Measurements from ENCODE around the gene SDF2.

Gene SDF2, protein sequence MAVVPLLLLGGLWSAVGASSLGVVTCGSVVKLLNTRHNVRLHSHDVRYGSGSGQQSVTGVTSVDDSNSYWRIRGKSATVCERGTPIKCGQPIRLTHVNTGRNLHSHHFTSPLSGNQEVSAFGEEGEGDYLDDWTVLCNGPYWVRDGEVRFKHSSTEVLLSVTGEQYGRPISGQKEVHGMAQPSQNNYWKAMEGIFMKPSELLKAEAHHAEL

DNA sequence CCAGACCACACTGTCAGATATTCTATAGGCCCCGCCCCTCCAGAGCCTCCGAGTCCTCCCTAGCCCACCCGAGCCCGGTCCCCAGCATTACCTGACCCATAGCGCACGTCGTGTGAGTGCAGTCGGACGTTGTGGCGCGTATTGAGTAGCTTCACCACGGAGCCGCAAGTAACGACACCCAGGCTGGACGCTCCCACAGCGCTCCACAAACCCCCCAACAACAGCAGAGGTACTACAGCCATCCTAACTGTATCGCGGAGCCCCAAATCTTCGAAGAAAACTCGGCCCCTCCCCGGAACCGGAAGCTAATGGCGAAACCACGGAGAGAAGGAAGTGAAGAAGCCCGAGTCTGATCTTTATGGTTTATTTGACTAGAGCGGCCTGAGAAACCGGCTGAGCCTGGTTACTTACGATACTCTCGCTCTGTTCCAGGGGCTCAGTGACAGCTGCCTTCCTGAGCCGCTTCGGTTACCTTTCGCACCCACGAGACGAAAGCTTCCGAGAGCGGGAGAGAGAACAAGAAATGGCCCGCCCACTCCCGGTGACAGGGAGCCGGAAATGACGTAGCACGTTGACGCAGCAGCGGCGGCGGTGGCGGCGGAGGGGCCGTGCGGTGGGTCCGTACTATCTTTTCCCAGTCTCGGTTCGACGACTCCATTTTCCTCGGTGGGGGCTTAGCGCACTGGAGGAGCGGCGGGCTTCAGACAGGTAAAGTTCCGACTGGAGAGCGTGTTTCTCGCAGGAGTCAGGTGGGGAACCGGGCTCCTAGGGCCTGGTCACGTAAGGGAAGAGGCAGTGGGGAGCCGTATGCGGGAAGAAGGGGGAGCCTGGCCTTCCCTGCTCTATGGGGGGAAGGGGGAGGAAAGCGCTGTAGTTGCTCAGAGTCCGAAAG, at the start of gene SDF2, which contains the start of gene SUPT6H:
Gene SDF2, minus strand, starts transcription at position 272 of the 892 bp plus-strand sequence. Its CDS starts 30 bp downstream, at position 242.
Gene SUPT6H, plus strand, starts transcription at position 571 of the 892 bp plus-strand sequence. CDS start 11,197 bp downstream, outside the sequence.
- peak within 1 kb of the TSS; percentile 63 for H3K4me3 ChIP-seq
- peaks cover 9% of the 10 kb centered on the region for H3K4me1 ChIP-seq
- in situ Hi-C loops (cut with MboI; ENCODE audit: low sequenced_read_pairs): no loop called here
- no peaks in the 10 kb centered on the region for H3K27me3 ChIP-seq (ENCODE audit: low read depth)
- 0 out of 2 replicates have a peak, but pooled peaks cover 7% of the 10 kb centered on the region for H3K9me3 ChIP-seq
- peaks cover 35% of the 10 kb centered on the region for H3K36me3 ChIP-seq (replicated peaks)
- DNase-seq (ENCODE audit: low spot score in 2 of 2): peak; percentile 85 to 95

DNA sequence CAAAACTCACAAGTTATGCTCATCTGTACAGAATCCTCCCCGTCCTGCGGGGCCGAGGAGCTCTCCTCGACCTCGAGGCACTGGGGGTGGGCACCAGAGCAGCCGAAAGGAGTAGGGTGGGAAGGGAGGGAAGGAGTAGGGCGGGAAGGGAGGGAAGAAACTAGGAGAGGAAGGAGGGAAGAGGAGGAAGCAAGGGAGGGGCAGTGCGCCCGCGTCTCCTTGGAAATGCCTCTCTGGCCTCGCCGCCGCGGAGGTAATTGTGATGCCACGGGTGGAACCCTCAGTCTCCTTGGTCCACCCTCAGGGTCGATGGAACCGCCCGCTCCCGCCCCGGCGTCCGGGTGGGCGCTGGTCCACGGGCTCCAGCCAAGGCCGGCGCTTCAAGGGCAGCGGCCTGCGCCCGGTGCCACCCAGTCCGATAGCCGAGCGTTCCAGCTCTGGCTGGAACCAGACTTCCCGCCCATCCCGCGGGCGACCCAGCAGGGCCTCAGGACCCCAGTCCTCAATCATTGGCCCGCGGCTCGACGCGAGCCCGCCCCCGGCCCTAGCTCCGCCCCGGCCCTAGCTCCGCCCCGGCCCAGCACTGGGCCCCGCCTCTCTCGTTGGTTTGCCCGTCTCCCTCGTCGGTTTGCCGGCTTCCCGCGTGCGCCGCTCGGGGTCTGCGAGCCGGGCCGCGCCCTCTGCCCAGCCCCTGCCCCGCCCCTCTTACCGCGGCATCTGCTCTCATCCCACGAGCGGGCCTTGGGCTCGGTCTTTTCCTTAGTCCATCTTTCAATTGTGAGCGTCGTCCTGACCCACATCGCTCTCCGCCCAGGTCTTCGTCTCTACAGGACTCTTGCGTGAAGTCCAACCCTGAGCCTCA, 49.4 kb upstream of the SDF2 start:
- H3K36me3 ChIP-seq (replicated peaks): no peaks in the 10 kb centered on the region
- DNase-seq (ENCODE audit: low spot score in 2 of 2): peak; percentile 87 to 96
- H3K4me3 ChIP-seq: peak overlapping the region; percentile 63
- H3K9me3 ChIP-seq: no peaks in the 10 kb centered on the region; the same call in 1 of the 2 replicates
- H3K27me3 ChIP-seq (ENCODE audit: low read depth): no peaks in the 10 kb centered on the region
- H3K4me1 ChIP-seq: peaks cover 25% of the 10 kb centered on the region
- in situ Hi-C loops (cut with MboI; ENCODE audit: low sequenced_read_pairs): no loop called here

DNA sequence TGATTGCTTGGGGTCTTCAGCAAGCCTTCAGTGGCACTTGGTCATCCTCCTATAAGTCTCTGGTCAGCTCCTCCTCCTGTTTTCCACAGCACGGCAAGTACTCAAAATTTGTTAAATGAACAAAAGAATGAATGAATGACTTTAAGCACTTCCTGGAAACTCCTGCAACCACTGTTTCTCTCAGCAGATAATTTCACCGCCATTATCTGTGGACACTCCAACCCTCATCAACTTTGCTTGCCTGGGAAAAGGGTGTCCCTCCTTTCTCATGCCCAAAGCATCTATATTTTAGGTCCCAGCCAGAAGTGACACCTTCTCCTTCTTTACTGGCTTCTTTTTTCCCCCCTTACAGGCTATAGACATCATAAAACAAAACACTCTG, 45.6 kb upstream of the SDF2 start:
- in situ Hi-C loops (cut with MboI; ENCODE audit: low sequenced_read_pairs): no loop called here
- DNase-seq (ENCODE audit: low spot score in 2 of 2): no peak
- peaks cover 21% of the 10 kb centered on the region for H3K4me1 ChIP-seq
- no peak overlapping the region for H3K4me3 ChIP-seq
- H3K27me3 ChIP-seq (ENCODE audit: low read depth): no peaks in the 10 kb centered on the region
- H3K36me3 ChIP-seq (replicated peaks): peaks cover 16% of the 10 kb centered on the region
- no peaks in the 10 kb centered on the region; the same call in 1 of the 2 replicates for H3K9me3 ChIP-seq

DNA sequence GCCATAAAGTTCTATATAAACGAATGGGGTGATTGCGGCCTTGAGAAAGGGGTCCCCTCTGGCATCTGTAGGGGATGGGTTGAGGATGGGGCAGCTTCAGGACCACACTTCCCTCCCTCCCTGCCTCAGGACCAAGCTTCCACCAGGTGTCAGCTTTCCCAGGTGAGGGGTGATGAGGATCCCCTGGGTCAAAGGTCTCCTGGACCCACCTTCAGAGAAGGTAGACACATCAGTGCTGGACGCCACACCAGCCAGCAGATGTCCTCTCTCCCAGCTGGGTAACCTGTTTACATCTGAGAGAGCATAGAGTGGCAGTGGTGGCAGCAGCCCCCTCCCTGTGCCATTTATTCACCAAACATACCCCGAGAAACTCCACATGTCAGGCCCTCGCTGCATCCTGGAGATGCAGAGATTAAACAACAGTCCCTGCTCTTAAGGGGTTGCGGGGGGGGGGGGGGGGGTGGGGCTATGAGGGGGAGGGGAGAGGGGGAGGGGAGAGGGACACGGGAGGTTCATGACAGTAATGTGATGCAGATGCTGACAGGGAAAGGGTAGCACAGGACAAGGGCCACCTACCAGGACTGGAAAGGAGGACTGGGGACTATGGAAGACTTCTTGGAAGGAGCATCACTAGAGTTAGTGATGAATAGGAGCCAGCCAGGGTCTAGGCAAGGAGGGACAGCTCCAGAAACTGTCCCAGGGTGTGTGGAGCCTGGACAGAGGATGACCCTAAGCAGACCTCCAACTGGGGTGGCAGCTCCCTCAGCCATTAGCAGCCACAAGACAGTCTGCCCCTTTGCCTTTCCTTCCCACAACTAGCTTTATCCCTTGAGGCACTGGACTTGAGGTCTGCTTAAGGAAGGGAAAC, 45.0 kb upstream of the SDF2 start:
- no peak overlapping the region for H3K4me3 ChIP-seq
- H3K27me3 ChIP-seq (ENCODE audit: low read depth): no peaks in the 10 kb centered on the region
- peaks cover 15% of the 10 kb centered on the region for H3K4me1 ChIP-seq
- in situ Hi-C loops (cut with MboI; ENCODE audit: low sequenced_read_pairs): no loop called here
- DNase-seq (ENCODE audit: low spot score in 2 of 2): no peak
- no peaks in the 10 kb centered on the region; the same call in 1 of the 2 replicates for H3K9me3 ChIP-seq
- H3K36me3 ChIP-seq (replicated peaks): peaks cover 22% of the 10 kb centered on the region

DNA sequence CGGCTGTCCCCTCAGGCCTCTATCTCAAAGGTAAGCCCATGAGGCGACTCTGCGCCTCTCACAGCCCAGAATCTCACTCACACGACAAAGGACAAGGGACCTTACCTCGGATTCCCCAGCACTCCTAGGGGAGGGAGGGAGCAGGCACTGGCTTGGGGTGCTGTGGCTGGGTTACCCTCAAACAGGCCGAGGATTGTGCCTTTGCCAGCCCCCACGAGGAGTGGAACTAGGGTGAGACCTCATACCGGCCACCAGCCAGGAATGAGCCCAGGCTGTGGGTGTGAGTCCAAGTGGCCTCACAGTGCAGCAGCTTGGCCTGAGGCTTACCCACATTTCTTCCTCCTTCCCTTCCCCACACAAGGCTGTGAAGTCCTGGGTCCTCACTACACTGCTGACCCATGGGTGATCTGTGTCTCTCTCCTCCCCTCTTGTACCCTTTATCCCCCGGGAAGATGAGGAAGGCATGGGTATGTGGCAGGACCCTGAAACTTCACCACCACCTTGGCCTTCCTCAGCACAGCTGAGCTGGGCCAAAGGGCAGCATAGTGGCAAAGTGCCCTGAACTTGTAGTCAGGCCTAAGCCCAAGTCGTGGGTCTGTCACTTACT, 44.1 kb upstream of the SDF2 start:
- peaks cover 31% of the 10 kb centered on the region for H3K36me3 ChIP-seq (replicated peaks)

DNA sequence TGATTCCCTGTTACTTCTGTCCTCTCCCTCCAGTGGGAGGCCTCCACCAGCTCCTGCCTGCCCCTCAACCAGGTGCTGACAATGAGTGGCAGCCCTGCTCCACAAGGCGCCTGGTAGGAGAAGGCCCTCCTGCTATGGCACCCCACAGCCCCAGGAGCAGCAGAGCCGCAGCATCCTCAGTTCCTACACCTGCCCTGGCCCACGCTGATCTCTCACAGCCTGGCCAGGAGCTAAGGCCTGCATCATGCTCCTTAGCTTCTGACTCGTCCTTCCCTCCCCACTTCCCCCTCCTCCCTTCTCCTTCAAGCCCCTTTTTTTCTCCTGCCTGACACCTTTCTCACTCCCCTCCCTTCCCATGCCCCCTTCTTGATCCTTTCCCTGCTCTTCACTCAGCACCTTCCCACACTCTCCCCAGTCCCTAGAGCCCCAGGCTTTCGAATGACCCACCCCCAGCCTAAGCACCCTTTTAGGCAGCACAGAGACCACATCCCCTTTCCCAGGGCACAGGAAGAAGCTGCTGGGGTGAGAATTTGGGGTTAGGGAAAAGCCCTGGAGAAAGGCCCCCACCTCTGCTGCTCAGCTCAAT, 43.5 kb upstream of the SDF2 start:
- Histone ChIP-seq H3K27me3 (ENCODE audit: low read depth) (no peaks in the 10 kb centered on the region), H3K9me3 (no peaks in the 10 kb centered on the region; the same call in 1 of the 2 replicates), H3K36me3 (replicated peaks) (peaks cover 37% of the 10 kb centered on the region), H3K4me1 (peaks cover 7% of the 10 kb centered on the region), H3K4me3 (no peak overlapping the region)
- in situ Hi-C loops (cut with MboI; ENCODE audit: low sequenced_read_pairs): no loop called here
- no peak for DNase-seq (ENCODE audit: low spot score in 2 of 2)

More for the DNA sequence above, 44.1 kb upstream of the SDF2 start:
- no peaks in the 10 kb centered on the region; the same call in 1 of the 2 replicates for H3K9me3 ChIP-seq
- H3K27me3 ChIP-seq (ENCODE audit: low read depth): no peaks in the 10 kb centered on the region
- H3K4me1 ChIP-seq: peaks cover 12% of the 10 kb centered on the region
- no peak for DNase-seq (ENCODE audit: low spot score in 2 of 2)
- no peak overlapping the region for H3K4me3 ChIP-seq
- in situ Hi-C loops (cut with MboI; ENCODE audit: low sequenced_read_pairs): no loop called here

DNA sequence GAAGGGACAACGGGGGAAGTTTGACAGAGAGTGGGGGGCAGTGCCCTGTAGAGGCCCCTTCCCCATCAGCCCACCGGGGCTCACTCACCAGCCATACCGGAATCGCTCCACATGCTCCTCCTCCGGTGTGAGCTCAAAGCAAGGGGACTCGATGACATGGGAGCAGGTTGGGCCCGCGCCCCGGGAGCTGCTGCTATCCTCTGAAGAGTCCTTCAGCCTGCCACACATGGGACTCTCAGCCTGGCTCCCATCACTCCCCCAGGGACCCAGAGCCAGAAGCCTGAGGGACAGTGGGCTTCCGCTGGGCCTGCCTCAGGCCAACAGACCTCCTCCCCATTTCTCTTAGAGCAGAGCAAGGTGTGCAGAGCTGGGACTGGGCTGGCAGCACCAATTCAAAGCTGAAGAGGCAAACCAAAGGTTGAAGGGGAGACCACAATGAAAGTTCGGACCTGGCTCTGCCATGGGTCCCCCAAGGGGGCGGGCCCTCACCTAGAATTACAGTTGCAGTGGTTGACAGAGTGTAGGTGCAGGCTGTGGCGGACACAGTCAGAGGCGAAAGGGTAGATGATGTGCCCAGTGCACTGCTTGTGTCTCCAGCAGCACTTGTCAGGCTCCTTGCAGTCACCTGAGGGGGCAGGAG, 42.6 kb upstream of the SDF2 start:
- H3K4me1 ChIP-seq: no peaks in the 10 kb centered on the region
- in situ Hi-C loops (cut with MboI; ENCODE audit: low sequenced_read_pairs): no loop called here
- no peak for DNase-seq (ENCODE audit: low spot score in 2 of 2)
- H3K9me3 ChIP-seq: no peaks in the 10 kb centered on the region; the same call in 1 of the 2 replicates
- no peaks in the 10 kb centered on the region for H3K27me3 ChIP-seq (ENCODE audit: low read depth)
- H3K36me3 ChIP-seq (replicated peaks): peaks cover 46% of the 10 kb centered on the region
- no peak overlapping the region for H3K4me3 ChIP-seq

DNA sequence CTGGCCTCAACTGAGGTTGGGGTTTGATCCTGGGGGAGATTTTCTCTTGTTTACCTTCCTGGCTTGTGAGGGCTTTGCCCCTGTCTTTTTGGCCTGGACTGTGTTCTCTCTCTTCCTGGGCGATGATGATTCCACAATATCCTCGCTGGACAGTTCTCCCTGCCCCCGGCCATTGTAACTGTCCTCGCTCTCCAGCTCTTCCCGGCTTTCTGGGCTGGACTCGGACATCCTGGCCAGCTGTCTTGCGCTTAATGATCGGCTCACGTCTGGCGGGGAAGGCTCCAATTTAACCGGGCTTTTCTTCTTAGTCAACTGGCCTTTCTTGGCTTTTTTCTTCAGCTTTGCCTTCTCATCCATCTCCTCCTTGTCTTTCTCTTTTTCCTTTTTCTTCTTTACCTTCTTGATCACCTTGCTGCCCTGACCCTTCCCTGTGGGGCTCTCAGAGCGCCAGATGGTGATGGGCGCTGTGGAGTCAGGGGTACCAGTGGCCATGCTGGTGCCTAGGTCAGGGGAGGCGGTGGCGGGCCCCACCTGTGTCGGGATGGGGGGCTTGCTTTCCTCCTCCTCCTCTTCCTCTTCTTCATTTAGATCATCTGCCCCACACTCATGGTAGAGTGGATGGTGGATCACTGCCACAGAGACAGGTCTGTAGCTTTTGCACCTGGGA, 42.0 kb upstream of the SDF2 start:
- no peaks in the 10 kb centered on the region for H3K4me1 ChIP-seq
- peaks cover 52% of the 10 kb centered on the region for H3K36me3 ChIP-seq (replicated peaks)
- H3K9me3 ChIP-seq: no peaks in the 10 kb centered on the region; the same call in 1 of the 2 replicates
- no peak overlapping the region for H3K4me3 ChIP-seq
- in situ Hi-C loops (cut with MboI; ENCODE audit: low sequenced_read_pairs): no loop called here
- no peak for DNase-seq (ENCODE audit: low spot score in 2 of 2)
- H3K27me3 ChIP-seq (ENCODE audit: low read depth): no peaks in the 10 kb centered on the region

DNA sequence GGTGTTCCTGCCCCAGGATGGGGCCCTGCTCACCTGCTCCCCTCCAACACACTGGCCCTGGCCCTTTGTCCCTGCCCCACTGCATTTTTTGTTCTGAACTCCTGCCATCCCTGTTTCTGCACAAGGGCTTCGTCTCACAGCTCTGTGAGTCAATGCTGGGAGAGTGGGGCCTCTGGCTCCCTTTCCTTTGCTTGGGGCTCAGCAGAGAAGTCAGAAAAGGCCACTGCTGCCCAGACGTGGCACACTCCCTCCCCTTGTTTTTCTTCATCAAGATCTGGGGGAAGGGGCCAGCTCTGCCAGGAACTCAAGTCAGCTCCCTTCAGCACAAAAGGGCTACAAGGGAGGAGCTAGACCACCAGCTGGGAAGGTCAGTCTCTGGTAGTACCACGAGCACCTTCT, 41.0 kb upstream of the SDF2 start:
- no peak for DNase-seq (ENCODE audit: low spot score in 2 of 2)
- Histone ChIP-seq H3K4me1 (no peaks in the 10 kb centered on the region), H3K27me3 (ENCODE audit: low read depth) (no peaks in the 10 kb centered on the region), H3K4me3 (no peak overlapping the region), H3K36me3 (replicated peaks) (peaks cover 62% of the 10 kb centered on the region), H3K9me3 (no peaks in the 10 kb centered on the region)
- in situ Hi-C loops (cut with MboI; ENCODE audit: low sequenced_read_pairs): no loop called here

DNA sequence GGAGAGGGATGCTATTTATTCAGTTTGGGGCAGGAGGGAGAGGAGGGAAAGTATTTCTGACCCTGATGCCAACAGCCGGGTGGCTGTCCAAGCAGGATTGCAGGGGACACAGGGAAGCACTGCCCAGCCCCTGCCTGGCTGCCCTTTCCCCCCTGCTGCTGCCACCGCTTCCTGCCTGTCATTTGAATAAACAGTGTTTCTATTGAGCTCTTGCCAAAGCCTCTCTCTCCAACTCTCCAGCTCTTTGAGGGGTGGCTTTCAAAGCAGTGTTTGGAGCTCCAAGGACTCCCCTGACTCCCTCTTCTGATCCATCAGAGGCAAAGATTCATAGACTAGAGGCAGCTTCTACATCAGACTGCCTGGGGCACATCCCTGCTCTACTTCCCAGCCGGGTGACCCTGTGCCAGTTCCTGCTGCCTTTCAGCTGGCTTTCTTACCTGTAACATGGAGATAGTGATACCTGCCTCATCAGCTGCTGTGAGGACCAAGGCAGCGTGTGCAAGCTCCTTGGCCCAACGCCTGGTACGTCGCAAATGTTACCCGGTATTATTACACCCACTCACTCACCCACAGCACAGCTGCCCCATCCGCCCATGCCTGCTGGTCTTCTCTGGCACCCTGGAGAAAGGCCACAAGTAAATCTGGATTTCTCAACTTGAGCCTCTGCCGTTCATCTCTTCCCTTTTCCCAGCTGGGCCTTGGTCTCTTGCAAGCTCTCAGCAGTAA, 40.5 kb upstream of the SDF2 start:
- H3K36me3 ChIP-seq (replicated peaks): peaks cover 67% of the 10 kb centered on the region
- H3K27me3 ChIP-seq (ENCODE audit: low read depth): no peaks in the 10 kb centered on the region
- no peak for DNase-seq (ENCODE audit: low spot score in 2 of 2)
- in situ Hi-C loops (cut with MboI; ENCODE audit: low sequenced_read_pairs): no loop called here
- H3K9me3 ChIP-seq: no peaks in the 10 kb centered on the region
- no peak overlapping the region for H3K4me3 ChIP-seq
- no peaks in the 10 kb centered on the region for H3K4me1 ChIP-seq
